Right lobe of liver (tissue), 6 donors: Measurements from ENCODE around the gene SCGB3A1. TPM values are rescaled to one million over a fixed set of nuclear protein-coding genes. Genes with fewer than 3 reads are reported as not detected.

Experiments used
- ATAC-seq, 4 donors: fragments of 200-7000 bp; cut with Tn5 transposase; one replicate each; pipeline ENCODE4 v1.9.1; 2020; ENCODE audit warnings: mild to moderate bottlenecking in 4 of 4, moderate library complexity in 4 of 4
- DNase-seq, 3 donors: peaks; one replicate each; pipeline ENCODE4 v3.0.0-alpha.2; 2020
- H3K27ac ChIP-seq, 3 donors: fragments of 200-600 bp; one replicate each; pipeline ENCODE4 v1.8.0; 2022
- H3K27me3 ChIP-seq, 2 donors: fragments of 200-600 bp; one replicate each; pipeline ENCODE4 v1.8.0; 2022
- H3K36me3 ChIP-seq, 4 donors: fragments of 200-600 bp; sonication (generic) in 1 of 4; one replicate each; pipeline versions ENCODE4 v1.5.1 to v1.8.0; 2017 to 2022; ENCODE audit warnings: control low read depth in 1 of 4
- H3K4me1 ChIP-seq, 4 donors: fragments of 200-600 bp; sonication (generic) in 1 of 4; one replicate each; pipeline versions ENCODE4 v1.5.1 to v1.8.0; 2017 to 2022; ENCODE audit warnings: control low read depth in 1 of 4
- H3K4me3 ChIP-seq, 3 donors: fragments of 200-600 bp; one replicate each; pipeline ENCODE4 v1.8.0; 2022
- H3K9me3 ChIP-seq, 4 donors: fragments of 200-600 bp; sonication (generic) in 1 of 4; one replicate each; pipeline versions ENCODE4 v1.5.1 to v1.8.0; 2017 to 2022; ENCODE audit warnings: control low read depth in 1 of 4
- CTCF ChIP-seq, 4 donors: fragments of 200-600 bp in 3 of 4; fragments of 450-650 bp in 1 of 4; IDR thresholded peaks; one replicate each; pipeline versions ENCODE4 v1.5.1 to v1.8.0; 2016 to 2022; ENCODE audit warnings: antibody characterized with exemption in 4 of 4, mild to moderate bottlenecking in 2 of 4
- POLR2A ChIP-seq: fragments of 450-650 bp; IDR thresholded peaks from one replicate; pipeline ENCODE4 v1.6.1; 2017; ENCODE audit warnings: antibody characterized with exemption, mild to moderate bottlenecking
- WGBS: methylation state at CpG from one replicate; pipeline ENCODE4 v1.1.6; 2018; ENCODE audit warnings: low coverage, low lambda C conversion rate; ENCODE audit not compliant: insufficient coverage; ENCODE audit errors: missing lambda C conversion rate; 5-methylcytosine and 5-hydroxymethylcytosine counted together
- intact Hi-C, 2 donors: fragments of 100-400 bp; cut with DNase I; formaldehyde crosslinking; loops; one replicate each; pipeline versions ENCODE4 v1.11.2 to v1.14.1; 2022
- total RNA-seq, 6 experiments: library from RNA; depleted of rRNA in 2 of 6; stranded (reverse); fragments of >200 nt in 2 of 6; fragmentation: NEBNext Ultra II Directional in 3 of 6; extraction: Animal tissue kit (Norgen Biotek cat#: 25700) in 3 of 6; gene quantifications; one replicate each; pipeline versions ENCODE4 v1.1.0 to v1.2.4, GENCODE V29; 2016 to 2023
- donor health status: DM: no; HTN: yes; CAD: no.
- donor health status: DM: no; HTN: no; CAD: no.
- donor health status: DM: no; HTN: no; CAD: no.
- donor health status: DM: no; HTN: yes; CAD: no.
- donor health status: DM: no; HTN: yes; CAD: no.

SCGB3A1 gene
- total RNA-seq, 6 experiments from 2014 or later: 0.57 to 3.3 TPM; not detected in 4

- Histone ChIP-seq H3K4me1 (no peaks in the 10 kb centered on the region), H3K4me3 (no peak overlapping the region), H3K27me3 (no peaks in the 10 kb centered on the region), H3K9me3 (no peaks in the 10 kb centered on the region), H3K36me3 (no peaks in the 10 kb centered on the region), H3K27ac (no peak overlapping the region)
- intact Hi-C loops: no loop called here
- ATAC-seq (no peak), DNase-seq (no peak)
- no CpG with 5 or more reads among the region's 90 CpGs for WGBS
- peak in 3 of 4 donors; percentile 4 to 27 (median 6) for TF ChIP-seq CTCF (IDR thresholded peaks at IDR 0.05)
- TF ChIP-seq POLR2A: no peak
These were observed 27.7 kb upstream of the SCGB3A1 start for GRCh38 chr5:180618829-180619562.

- H3K4me1 ChIP-seq: no peaks in the 10 kb centered on the region
- H3K9me3 ChIP-seq: no peaks in the 10 kb centered on the region
- DNase-seq (no peak), ATAC-seq (no peak)
- H3K4me3 ChIP-seq: no peak overlapping the region
- H3K36me3 ChIP-seq: no peaks in the 10 kb centered on the region
- no peak overlapping the region for H3K27ac ChIP-seq
- intact Hi-C loops: no loop called here
- no peaks in the 10 kb centered on the region for H3K27me3 ChIP-seq
- WGBS: 27% methylated on average over 7 of the region's 15 CpGs
- TF ChIP-seq CTCF (IDR thresholded peaks at IDR 0.05) (no peak), POLR2A (no peak)
These were observed 27.2 kb upstream of the SCGB3A1 start for GRCh38 chr5:180618487-180618828.

- 70% methylated on average over 8 of the region's 11 CpGs for WGBS
- intact Hi-C loops: no loop called here
- DNase-seq: no peak
- H3K27me3 ChIP-seq: no peaks in the 10 kb centered on the region
- no peaks in the 10 kb centered on the region for H3K9me3 ChIP-seq
- no peak overlapping the region for H3K4me3 ChIP-seq
- no peaks in the 10 kb centered on the region for H3K4me1 ChIP-seq
- TF ChIP-seq CTCF (IDR thresholded peaks at IDR 0.05): no peak
- no peak for TF ChIP-seq POLR2A
- H3K27ac ChIP-seq: no peak overlapping the region
- peak in 1 of 4 donors; percentile 14 for ATAC-seq
- H3K36me3 ChIP-seq: no peaks in the 10 kb centered on the region
These were observed 22.5 kb upstream of the SCGB3A1 start for GRCh38 chr5:180613814-180614188.

- Histone ChIP-seq H3K27ac (no peak overlapping the region), H3K36me3 (no peaks in the 10 kb centered on the region), H3K9me3 (no peaks in the 10 kb centered on the region), H3K27me3 (no peaks in the 10 kb centered on the region), H3K4me1 (no peaks in the 10 kb centered on the region), H3K4me3 (no peak overlapping the region)
- intact Hi-C loops: no loop called here
- ATAC-seq (no peak), DNase-seq (no peak)
- 43% methylated on average over 8 of the region's 19 CpGs for WGBS
- no peak for TF ChIP-seq CTCF (IDR thresholded peaks at IDR 0.05)
- no peak for TF ChIP-seq POLR2A
These were observed 22.0 kb upstream of the SCGB3A1 start for GRCh38 chr5:180613188-180613813.
